ENCODE data around the gene SURF6.
"Not testable (repeated sequence)": the region's sequence is repeated elsewhere in the genome, so short reads cannot be mapped to it uniquely, and the experiment has no call there.

SURF6 gene

DNA sequence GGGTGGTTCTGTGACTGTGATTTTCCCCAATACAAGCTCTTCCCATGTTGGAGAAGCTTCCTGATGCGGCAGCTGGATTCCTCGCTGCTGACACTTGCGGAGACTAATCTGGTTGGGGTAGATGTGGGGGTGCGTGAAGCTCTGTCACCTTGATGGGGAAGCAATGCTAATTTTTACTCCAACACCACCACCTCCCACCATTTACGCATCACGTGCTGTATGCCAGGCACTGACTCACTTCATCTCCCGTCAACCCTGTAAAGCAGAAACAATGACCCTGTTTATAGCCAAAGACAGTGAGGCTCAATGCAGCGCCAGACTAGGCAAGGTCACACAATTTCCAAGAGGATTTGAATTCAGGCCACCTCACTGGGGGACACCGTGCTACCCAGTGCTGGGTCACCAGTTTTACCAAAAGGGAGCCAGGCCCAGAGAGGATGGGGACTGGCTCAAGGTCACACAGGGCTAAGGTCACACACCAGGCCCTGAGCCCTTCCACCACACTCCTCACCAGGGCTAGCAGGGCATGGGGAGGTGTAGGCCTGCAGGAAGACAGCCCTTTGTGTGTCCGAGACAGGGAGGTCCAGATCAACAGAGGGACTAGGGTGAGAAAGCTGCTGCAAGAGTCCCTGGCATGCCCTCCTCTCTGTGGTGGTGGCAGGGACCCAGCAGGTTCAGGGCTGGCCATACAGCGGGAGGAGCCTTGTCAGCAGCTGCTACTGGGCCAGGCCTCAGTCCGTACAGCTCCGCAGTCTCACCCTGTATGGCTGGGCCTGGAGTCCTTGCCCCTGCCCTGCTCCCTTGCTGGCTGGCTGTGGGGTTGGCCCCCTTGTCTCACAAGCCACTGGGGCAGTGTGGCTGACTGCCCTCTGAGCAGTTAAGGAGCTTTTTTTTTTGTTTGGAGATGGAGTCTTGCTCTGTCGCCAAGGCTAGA is 43.4 kb upstream of the SURF6 start:
- DNase-seq (ENCODE audit: low spot score), result no peak
- TF ChIP-seq CTCF (IDR thresholded peaks at IDR 0.05; ENCODE audit: extremely low read depth, missing control alignments), result no peak

DNA sequence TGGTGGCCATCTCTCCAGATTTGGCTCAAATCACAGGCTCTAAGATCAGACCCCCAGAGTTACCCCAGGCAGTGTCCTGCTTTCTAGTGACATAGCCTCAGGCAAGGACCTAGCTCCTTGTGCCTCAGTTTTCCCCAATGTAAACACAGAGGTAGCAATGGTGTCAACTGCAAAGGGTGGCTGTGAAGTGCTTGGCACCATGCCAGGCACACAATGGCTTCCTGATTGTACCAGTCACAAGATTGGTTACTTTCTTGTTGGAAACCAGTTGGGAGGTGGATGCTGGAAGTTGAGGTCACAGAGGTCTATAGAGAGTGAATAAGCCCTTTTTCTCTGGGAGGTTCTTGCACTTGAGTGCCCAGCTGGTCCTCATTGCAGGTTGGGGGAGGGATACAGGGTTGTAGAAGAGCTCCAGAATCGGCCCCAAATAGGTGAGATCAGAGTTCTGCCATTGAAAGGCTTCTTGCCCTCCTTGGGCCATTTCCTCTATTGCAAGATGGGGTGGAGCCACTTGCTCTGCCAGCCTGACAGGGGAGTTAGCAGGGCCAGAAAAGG is 42.5 kb upstream of the SURF6 start:
- no peak for DNase-seq (ENCODE audit: low spot score)
- no peak for TF ChIP-seq CTCF (IDR thresholded peaks at IDR 0.05; ENCODE audit: extremely low read depth, missing control alignments)

DNA sequence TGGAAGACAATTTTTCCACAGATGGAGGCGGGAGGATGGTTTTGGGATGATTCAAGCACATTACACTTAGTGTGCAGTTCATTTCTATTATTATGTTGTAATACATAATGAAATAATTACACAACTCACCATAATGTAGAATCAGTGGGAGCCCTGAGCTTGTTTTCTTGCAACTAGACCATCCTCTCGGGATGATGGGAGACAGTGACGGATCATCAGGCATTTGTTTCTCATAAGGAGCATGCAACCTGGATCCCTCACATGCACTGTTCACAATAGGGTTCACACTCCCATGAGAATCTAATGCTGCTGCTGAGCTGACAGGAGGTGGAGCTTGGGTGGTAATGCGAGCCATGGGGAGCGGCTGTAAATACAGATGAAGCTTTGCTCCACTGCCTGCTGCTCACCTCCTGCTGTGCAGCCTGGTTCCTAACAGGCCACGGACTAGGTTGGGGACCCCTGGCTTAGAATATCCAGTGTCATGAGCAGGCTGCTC is 41.8 kb upstream of the SURF6 start:
- no peak for TF ChIP-seq CTCF (IDR thresholded peaks at IDR 0.05; ENCODE audit: extremely low read depth, missing control alignments)
- DNase-seq (ENCODE audit: low spot score), result no peak

- DNase-seq (ENCODE audit: low spot score), result not testable (repeated sequence)
Observed at GRCh38 chr9:133377280-133377679, 41.3 kb upstream of the SURF6 start.

DNA sequence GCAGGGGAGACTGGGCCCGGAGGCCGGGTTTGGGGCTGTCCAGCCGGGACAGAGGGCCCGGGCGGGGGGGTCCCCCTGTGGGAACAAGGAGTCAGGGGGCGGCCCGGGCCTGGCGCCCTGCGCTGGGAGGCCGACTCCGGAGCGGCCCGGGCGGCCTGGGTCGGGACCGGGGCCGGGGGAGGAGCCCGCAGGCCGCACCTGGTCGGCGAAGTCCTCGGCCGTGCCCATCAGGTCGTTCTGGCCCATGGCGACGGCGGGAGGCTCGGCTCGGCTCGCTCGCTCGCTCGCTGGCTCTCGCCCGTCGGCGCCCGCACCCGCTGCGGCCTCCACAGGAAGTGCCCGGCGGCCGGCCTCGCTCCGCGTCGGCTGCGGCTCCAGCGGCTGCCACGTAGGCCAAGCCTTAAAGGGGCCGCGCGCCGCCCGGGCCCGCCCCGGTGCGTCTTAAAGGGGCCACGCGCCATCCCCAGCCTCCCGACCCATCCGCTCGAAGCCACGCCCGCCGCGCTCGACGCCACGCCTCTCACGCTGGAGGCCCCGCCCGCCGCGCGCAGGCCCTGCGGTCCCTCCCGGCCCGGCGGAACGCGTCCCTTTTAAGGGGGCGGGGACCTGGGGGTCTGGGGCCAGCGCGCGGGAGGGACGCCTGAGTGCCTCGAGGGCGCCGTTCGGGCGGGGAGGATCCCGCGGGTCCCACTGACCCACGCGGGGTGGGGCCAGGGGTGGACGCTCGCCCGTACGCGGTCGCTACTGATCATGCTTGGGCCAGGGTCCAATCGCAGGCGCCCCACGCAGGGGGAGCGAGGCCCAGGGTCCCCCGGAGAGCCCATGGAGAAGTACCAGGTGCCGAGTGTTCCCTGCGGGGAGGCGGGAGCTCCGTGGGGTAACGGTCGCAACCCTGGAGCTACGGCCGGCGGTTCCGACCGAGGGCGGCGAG is 40.0 kb upstream of the SURF6 start, which contains the start of the genes STKLD1 and SURF4:
Gene STKLD1 (plus strand): TSS at position 643 of the 931 bp plus-strand sequence. CDS start 108 bp downstream, at position 751.
Gene SURF4 (minus strand): TSS at position 337 of the 931 bp plus-strand sequence. CDS start 91 bp downstream, at position 246.
- TF ChIP-seq CTCF (IDR thresholded peaks at IDR 0.05; ENCODE audit: extremely low read depth, missing control alignments), result no peak
- peak; percentile 100 for DNase-seq (ENCODE audit: low spot score)

DNA sequence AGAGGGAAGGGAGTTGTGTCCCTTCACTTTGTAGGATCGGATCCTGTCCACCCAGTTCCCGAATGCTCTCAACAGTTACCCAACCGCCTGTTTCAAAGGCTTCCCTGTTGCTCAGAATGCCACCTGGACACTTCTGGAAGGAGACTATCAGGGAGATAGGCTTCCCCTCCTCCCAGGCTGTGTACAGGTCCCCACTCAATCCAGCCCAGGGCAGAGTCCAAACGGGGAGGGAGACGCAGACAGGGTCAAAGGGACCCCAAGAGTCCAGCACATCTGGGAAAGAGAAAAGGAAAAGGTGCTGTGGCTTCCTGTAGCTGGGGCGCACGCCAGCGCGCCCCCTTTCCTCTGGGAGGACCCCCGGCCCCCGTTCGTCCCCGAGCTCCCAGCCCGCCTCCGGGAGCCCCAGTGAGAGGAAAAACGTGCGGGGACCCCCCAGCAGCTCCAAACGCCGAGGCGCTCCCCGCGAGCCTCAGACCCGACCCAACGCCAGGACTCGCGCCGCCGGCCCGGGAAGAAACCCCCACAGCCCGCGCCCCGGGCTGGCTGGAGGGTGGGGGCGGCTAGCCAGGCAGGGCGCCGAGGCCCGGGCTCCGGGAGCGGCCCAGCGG is 39.2 kb upstream of the SURF6 start:
- DNase-seq (ENCODE audit: low spot score), result peak; percentile 61
- no peak for TF ChIP-seq CTCF (IDR thresholded peaks at IDR 0.05; ENCODE audit: extremely low read depth, missing control alignments)

- no peak for DNase-seq (ENCODE audit: low spot score)
- no peak for TF ChIP-seq CTCF (IDR thresholded peaks at IDR 0.05; ENCODE audit: extremely low read depth, missing control alignments)
Observed at GRCh38 chr9:133374612-133375115, 38.7 kb upstream of the SURF6 start.
